GM12873 (cell line): Measurements from ENCODE around the gene GRIN2B.
A peak's percentile ranks its signal among the peaks of the same experiment; 100 is the strongest.

ENCODE experiments used
- CTCF ChIP-seq: IDR thresholded peaks from 2 replicates; pipeline ENCODE4 v1.5.1; 2012; ENCODE audit warnings: low read depth, mild to moderate bottlenecking, moderate library complexity, low read length, control low read depth; ENCODE audit not compliant: insufficient read depth; ENCODE audit errors: missing control alignments

Gene GRIN2B

GRCh38 chr12:13945236-13945635, 36.2 kb downstream of the GRIN2B start:
- no peak for TF ChIP-seq CTCF

- no peak for TF ChIP-seq CTCF
Measured at GRCh38 chr12:13942826-13943225, 38.6 kb downstream of the GRIN2B start.

- TF ChIP-seq CTCF: peak; percentile 61
Measured at GRCh38 chr12:13941258-13942249, 39.8 kb downstream of the GRIN2B start.

GRCh38 chr12:13940335-13940865, 41.0 kb downstream of the GRIN2B start:
- TF ChIP-seq CTCF: no peak

GRCh38 chr12:13937735-13938134, 43.7 kb downstream of the GRIN2B start:
- TF ChIP-seq CTCF: no peak

- TF ChIP-seq CTCF: no peak
Measured at GRCh38 chr12:13935169-13935568, 46.2 kb downstream of the GRIN2B start.
